Left forelimb (tissue), 1 donor: ENCODE data around the gene USP15.

Experiments
- DNase-seq: peaks from one replicate; pipeline ENCODE4 v3.0.0-alpha.2; 2018; ENCODE audit warnings: low spot score

Gene USP15

GRCh38 chr12:62258231-62258630 is 2.0 kb upstream of the USP15 start:
- no peak for DNase-seq

- DNase-seq, result no peak
Observed at GRCh38 chr12:62258941-62259630, 1.1 kb upstream of the USP15 start.

- no peak for DNase-seq
Observed at GRCh38 chr12:62259631-62259992, 592 bp upstream of the USP15 start.

DNA sequence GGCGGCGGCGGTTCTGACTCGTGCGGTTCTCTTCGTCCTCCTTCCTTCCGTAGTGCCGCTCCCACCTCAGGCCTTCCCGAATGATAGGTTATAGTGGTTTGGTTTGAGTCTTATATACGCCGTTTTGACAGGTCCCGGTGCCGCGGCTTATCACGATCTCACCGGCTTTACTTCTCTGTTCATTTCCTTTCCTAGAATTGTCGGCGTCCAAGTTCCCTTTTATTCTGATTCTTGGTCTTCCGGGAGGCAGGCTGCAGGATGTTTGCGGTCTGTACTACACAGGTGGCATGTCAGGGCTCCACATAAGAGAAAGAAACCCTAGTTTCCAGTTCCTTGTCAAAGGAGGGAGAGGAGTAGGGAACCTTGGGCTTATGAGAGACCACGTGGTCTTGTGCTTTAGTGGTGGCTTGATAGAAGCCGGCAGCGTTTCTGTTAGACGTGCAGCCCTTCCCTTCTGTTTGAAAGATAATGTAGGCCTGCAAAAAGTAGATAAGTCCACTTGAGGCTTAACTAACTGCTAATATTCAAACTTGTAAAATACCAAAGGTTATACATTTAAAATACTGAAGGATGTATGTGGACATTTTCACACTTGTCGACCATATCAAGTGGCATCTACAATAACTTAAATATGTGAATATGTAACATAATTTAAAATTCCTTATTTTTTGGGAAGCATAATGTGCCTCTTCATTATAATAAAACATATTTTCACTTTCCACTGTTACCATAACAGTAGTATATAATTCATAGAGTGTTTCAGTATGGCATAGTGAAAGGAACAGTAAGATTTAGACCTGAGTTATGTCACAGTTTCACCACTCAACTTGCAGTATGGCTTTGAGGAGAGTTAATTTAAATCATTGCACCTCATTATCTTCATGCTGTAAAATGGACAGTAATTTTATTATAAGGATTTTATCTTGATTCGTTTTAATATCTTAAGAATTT is 804 bp downstream of the USP15 start:
- DNase-seq, result no peak

- no peak for DNase-seq
Observed at GRCh38 chr12:62261876-62262517, 1.8 kb downstream of the USP15 start.

DNA sequence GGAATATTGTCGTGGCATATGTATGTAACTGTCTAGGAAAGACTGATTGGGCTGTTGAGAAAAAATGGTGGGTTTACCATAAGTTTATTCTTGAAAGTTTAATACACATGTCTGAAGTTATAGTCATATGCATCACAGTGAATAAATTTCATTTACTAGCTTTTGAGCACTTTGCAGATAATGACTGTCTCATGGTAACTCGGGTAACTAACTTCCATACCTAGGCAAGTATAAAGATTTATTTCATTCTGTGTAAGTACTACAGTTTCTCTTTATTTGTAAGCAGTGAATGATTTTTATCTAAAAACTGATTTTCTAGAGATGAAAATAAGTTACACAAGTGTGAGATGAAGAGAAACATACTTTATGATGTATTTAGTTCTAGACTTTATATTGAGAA is 3.0 kb downstream of the USP15 start:
- no peak for DNase-seq

GRCh38 chr12:62263966-62264365 is 3.8 kb downstream of the USP15 start:
- no peak for DNase-seq

GRCh38 chr12:62264706-62265105 is 4.5 kb downstream of the USP15 start:
- no peak for DNase-seq

DNA sequence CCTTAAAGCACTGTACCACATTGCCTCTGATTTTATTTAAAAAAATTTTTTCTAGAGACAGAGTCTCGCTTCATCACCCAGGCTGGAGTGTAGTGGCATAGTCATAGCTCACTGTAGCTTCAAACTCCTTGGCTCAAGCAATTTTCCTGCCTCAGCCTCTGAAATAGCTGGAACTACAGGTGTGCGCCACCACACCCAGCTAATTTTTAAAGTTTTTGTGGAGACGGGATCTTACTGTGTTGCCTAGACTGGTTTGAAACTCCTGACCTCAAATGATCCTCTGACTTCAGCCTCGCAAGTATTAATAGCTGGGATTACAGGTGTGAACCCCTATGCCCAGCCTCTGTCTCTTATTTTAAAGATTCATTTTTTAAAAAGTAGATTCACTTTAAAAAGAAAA is 5.3 kb downstream of the USP15 start:
- DNase-seq, result no peak

- no peak for DNase-seq
Observed at GRCh38 chr12:62267026-62267425, 6.8 kb downstream of the USP15 start.

GRCh38 chr12:62267480-62267879 is 7.3 kb downstream of the USP15 start:
- DNase-seq, result no peak

DNA sequence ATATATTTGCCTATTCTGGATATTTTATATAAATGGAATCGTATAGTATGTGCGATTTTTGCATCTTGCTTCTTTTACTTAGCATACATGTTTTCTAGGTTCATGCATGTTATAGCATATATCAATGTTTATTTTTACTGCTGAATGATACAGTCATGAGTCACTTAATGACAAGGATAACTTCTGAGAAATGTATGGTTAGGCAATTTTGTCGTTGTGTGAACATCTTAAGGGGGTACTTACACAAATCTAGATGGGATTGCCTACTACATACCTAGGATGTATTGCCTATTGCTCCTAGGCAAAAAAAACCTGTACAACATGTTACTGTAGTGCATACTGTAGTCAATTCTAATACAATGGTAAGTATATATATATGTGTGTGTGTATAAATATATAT is 8.8 kb downstream of the USP15 start:
- DNase-seq, result no peak

GRCh38 chr12:62269464-62270228 is 9.4 kb downstream of the USP15 start:
- no peak for DNase-seq

DNA sequence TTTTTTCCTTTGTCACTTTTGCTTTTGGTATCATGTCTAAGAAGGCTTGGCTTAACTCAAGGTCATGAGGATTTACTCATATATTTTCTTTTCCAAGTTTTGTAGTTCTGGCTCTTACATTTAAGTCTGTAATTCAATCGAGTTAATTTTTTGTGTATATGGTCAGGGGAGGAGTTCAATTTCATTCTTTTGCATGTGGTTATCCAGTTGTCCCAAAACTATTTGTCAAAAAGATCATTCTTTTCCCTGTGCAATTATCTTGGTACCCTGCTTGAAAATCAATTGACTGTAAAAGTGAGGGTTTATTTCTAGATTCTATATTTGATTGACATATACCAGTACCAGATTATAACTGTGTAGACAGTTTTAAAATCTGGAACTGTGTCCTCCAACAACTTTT is 10.2 kb downstream of the USP15 start:
- DNase-seq, result no peak

DNA sequence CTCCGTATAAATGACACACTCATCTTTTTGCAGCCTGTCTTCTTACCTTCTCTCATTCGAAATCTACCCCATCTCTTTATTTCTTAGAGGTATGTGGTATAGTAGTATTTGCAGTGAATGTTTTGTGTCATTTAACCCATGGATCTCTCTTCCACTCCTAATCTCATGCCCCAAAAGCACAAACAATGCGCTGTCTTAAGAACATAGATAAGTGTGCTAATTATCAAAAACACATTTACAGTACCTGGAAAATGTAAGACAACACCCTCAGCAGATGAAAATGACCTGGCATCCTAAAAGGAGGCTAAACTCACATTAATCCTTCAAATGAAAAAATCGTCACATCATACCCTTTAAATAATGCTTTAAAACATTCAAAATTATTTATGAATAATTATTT is 10.7 kb downstream of the USP15 start:
- DNase-seq, result no peak

DNA sequence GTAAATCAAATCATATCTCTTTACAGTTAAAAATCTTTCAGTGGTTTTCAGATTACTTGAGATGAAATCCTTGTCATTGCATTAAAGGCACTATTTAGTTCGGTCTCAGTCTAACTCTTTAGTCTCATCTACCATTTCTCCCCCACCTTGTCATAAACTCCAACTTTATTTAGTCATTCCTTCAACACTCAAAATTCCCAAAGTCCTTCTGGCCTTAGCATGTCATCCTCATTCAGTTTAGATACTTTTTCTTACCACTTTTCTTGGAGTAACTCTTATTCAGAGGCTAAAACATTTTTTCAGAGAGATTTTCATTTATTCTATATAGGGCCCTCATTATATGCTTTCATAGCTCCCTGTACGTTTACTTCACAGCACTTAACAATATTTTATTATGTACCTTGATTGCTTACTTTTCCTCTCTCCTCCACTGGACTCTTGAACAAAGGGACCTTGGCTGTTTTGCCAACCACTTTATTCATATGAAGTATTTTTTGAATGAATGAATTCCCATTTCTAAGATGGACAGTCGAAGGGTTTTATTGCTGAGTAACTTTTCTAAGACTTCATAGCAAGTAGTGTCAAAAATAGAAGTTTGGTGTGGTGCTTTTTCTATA is 12.8 kb downstream of the USP15 start:
- DNase-seq, result no peak

DNA sequence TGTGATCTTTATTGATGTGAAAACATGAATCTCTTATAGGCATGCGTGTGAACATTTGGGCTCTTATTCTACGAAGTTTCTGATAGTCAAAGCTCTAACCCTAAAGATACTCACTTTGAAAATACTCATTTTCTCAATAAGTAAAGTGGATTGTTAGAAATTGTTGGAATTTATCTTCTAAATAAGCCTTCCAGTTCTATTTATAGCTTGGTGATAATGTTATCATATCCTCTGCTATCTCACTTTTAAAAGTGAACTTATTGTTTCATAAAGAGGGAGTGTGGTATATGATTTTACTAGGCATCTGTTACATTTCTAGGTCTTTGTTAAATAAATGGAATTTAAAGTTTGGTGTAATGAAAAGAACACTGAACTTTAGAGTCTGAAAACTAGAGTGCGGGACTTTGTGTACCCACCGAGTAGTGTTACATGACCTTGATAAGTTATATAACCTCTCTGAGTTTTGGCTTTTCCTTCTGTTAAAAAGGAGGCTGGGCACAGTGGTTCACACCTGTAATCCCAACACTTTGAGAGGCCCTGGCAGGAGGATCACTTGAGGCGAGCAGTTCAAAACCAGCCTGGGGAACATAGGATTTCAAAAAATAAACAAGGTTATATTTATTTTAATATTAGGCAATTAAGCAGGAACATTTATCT is 13.6 kb downstream of the USP15 start:
- no peak for DNase-seq

DNA sequence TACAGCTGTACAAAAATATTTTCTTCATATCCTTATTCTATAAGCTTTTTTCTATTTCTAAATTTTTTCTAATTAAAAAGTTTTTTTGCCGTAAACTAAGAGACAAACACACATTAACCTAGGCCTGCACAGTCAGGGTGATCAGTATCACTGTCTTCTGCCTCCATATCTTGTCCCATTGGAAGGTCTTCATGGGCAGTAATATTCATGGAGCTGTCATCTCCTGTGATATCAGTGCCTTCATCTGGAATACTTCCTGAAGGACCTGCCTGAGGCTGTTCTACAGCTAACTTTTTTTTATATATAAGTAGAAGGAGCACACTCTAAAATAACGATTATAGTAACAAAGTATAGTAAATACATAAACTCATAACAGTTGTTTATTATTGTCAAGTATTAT is 17.8 kb downstream of the USP15 start:
- DNase-seq, result no peak

DNA sequence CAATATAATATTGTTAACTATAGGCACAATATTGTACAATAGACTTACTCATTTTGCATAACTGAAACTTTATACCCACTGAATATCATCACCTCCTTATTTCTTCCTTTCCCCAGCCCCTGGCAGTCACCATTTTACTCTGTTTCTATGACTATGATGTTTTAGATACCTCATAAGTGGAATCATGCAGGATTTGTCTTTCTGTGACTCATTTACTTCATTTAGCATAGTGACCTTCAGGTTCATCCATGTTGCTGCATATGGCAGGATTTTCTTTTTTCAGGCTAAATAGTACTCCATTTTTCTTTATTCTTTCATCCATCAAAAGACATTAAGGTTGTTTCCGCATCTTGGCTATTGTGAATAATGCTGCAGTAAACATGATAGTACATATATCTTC is 18.9 kb downstream of the USP15 start:
- DNase-seq, result no peak

DNA sequence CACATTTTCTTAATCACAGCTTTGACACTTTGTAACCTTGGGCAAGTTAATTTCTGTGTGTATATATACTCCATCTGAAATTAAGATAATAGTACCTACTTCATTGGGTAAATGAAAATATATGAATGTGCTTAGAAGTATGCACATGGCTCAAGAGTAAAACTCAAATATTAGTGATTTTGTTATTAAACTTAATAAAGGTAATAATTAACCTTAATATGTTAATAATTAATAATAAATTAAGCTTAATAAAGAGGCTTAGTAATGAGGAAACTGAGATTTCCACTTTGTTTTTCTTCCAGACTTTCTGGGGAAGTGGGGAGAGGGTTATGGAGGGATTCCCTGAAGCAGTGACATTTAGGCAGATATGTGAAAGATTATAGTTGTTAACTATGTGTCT is 19.8 kb downstream of the USP15 start:
- no peak for DNase-seq

GRCh38 chr12:62282057-62282774 is 22.0 kb downstream of the USP15 start:
- DNase-seq, result no peak
